ENCODE measurements around the gene INPPL1.

- no peak for TF ChIP-seq POLR2A (IDR thresholded peaks at IDR 0.05; ENCODE audit: low read depth, low read length)
- TF ChIP-seq CTCF (IDR thresholded peaks at IDR 0.05; ENCODE audit: extremely low read depth in 1 of 2, insufficient read depth in 1 of 2, low read depth in 1 of 2, low read length in 2 of 2): no peak
- no peak for TF ChIP-seq POLR2AphosphoS5 (IDR thresholded peaks at IDR 0.05; ENCODE audit: insufficient read depth, low read depth, low read length)
- no peak for TF ChIP-seq EZH2 (IDR thresholded peaks at IDR 0.05; ENCODE audit: borderline replicate concordance, low read depth, low read length, severe bottlenecking)
- TF ChIP-seq, protein P1, sequence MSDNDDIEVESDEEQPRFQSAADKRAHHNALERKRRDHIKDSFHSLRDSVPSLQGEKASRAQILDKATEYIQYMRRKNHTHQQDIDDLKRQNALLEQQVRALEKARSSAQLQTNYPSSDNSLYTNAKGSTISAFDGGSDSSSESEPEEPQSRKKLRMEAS (IDR thresholded peaks at IDR 0.05; ENCODE audit: insufficient read depth, insufficient read length): no peak
- no peak for TF ChIP-seq JUN (IDR thresholded peaks at IDR 0.05; ENCODE audit: borderline replicate concordance, insufficient read depth, insufficient read length, low read depth)
- TF ChIP-seq FOS (IDR thresholded peaks at IDR 0.05; ENCODE audit: borderline replicate concordance, insufficient read depth, low read length): no peak
- TF ChIP-seq MYC (IDR thresholded peaks at IDR 0.05; ENCODE audit: low read depth, low read length): no peak
- TF ChIP-seq GATA2 (IDR thresholded peaks at IDR 0.05; ENCODE audit: insufficient read depth, insufficient read length, low read depth, low read length): no peak
These were observed 47.4 kb downstream of the INPPL1 start for GRCh38 chr11:72271980-72272379.

All from endothelial cell of umbilical vein (primary cell).